HepG2 (cell line): ENCODE measurements around the gene NAPB. TPM values are rescaled to one million over a fixed set of nuclear protein-coding genes. Genes with fewer than 3 reads are reported as not detected.

Experiments used
- HNF1A ChIP-seq, 2 experiments: sonication (generic) in 1 of 2; formaldehyde crosslinking in 1 of 2; IDR thresholded peaks; 2 replicates each; pipeline versions ENCODE4 v1.4.0 to v1.6.1; 2016 to 2020; ENCODE audit warnings: borderline replicate concordance in 1 of 2, low read depth in 1 of 2, mild to moderate bottlenecking in 1 of 2, missing genetic modification reagents in 1 of 2
- HOXD1 ChIP-seq: sonication (generic); formaldehyde crosslinking; IDR thresholded peaks from 2 replicates; pipeline ENCODE4 v1.5.0; 2020; ENCODE audit warnings: missing genetic modification reagents
- MEIS1 ChIP-seq: sonication (generic); formaldehyde crosslinking; IDR thresholded peaks from 2 replicates; pipeline ENCODE4 v1.9.0; 2021; ENCODE audit warnings: mild to moderate bottlenecking, missing genetic modification reagents, moderate library complexity, borderline replicate concordance
- MLX ChIP-seq: IDR thresholded peaks from 2 replicates; pipeline ENCODE4 v1.6.1; 2016
- NR1H2 ChIP-seq: sonication (generic); formaldehyde crosslinking; IDR thresholded peaks from 2 replicates; pipeline ENCODE4 v1.8.1; 2022; ENCODE audit warnings: low read depth, missing genetic modification reagents, borderline replicate concordance
- PAXIP1 ChIP-seq: sonication (generic); formaldehyde crosslinking; conservative IDR thresholded peaks from 2 replicates; pipeline ENCODE4 v1.4.0; 2020; ENCODE audit warnings: mild to moderate bottlenecking, missing genetic modification reagents, moderate library complexity
- RFX5 ChIP-seq: IDR thresholded peaks from 2 replicates; pipeline ENCODE4 v1.6.1; 2011; ENCODE audit warnings: low read depth, low read length, improper control_type of control experiment
- TBX3 ChIP-seq: fragments of 450-650 bp; IDR thresholded peaks from 2 replicates; pipeline ENCODE4 v1.6.1; 2017; ENCODE audit warnings: antibody characterized with exemption, mild to moderate bottlenecking, inconsistent platforms, borderline replicate concordance
- ZBTB38 ChIP-seq: sonication (generic); formaldehyde crosslinking; IDR thresholded peaks from 2 replicates; pipeline ENCODE4 v1.5.1; 2020; ENCODE audit warnings: mild to moderate bottlenecking, missing genetic modification reagents
- ZNF230 ChIP-seq: sonication (generic); formaldehyde crosslinking; IDR thresholded peaks from 2 replicates; pipeline ENCODE4 v1.4.0; 2020; ENCODE audit warnings: mild to moderate bottlenecking, missing genetic modification reagents
- ZNF570 ChIP-seq: sonication (generic); formaldehyde crosslinking; IDR thresholded peaks from 2 replicates; pipeline ENCODE4 v1.4.0; 2020; ENCODE audit warnings: mild to moderate bottlenecking, missing genetic modification reagents, borderline replicate concordance
- polyA plus RNA-seq, 8 experiments: library from polyadenylated mRNA; depleted of rRNA in 3 of 8; stranded (reverse) in 7 of 8; unstranded in 1 of 8; fragments of >200 nt; fragmentation: Illumina TruSeq in 4 of 8; extraction: Trizol in 4 of 8; gene quantifications; 2 replicates each; pipeline versions ENCODE4 v1.2.1 to v1.2.3, GENCODE V29; 2011 to 2016; ENCODE audit warnings: low read depth in 4 of 8, missing spikeins in 1 of 8, mixed read lengths in 1 of 8; ENCODE audit not compliant: insufficient read depth in 1 of 8
- total RNA-seq, 5 experiments: library from RNA; depleted of rRNA; stranded (reverse); fragments of >200 nt; fragmentation: Illumina TruSeq; extraction: Trizol; gene quantifications; 2 replicates each; pipeline ENCODE4 v1.2.3, GENCODE V29; 2016; ENCODE audit warnings: low read depth in 1 of 5
- TF ChIP-seq, protein P1 (sequence below): sonication (generic); formaldehyde crosslinking; IDR thresholded peaks from 2 replicates; pipeline ENCODE4 v1.4.0; 2020; ENCODE audit warnings: mild to moderate bottlenecking, missing genetic modification reagents
- TF ChIP-seq, protein P2 (sequence below): sonication (generic); formaldehyde crosslinking; conservative IDR thresholded peaks from 2 replicates; pipeline ENCODE4 v1.8.0; 2022; ENCODE audit warnings: missing genetic modification reagents

Gene NAPB
- total and polyA plus RNA-seq, 2 of the 13 experiments (the other 11 are each of a cell fraction or from before 2014, with no cell fraction given): 15.2 to 16.1 TPM

GRCh38 chr20:23435626-23436539, 14.6 kb upstream of the NAPB start (continued):
- TF ChIP-seq, protein P1, sequence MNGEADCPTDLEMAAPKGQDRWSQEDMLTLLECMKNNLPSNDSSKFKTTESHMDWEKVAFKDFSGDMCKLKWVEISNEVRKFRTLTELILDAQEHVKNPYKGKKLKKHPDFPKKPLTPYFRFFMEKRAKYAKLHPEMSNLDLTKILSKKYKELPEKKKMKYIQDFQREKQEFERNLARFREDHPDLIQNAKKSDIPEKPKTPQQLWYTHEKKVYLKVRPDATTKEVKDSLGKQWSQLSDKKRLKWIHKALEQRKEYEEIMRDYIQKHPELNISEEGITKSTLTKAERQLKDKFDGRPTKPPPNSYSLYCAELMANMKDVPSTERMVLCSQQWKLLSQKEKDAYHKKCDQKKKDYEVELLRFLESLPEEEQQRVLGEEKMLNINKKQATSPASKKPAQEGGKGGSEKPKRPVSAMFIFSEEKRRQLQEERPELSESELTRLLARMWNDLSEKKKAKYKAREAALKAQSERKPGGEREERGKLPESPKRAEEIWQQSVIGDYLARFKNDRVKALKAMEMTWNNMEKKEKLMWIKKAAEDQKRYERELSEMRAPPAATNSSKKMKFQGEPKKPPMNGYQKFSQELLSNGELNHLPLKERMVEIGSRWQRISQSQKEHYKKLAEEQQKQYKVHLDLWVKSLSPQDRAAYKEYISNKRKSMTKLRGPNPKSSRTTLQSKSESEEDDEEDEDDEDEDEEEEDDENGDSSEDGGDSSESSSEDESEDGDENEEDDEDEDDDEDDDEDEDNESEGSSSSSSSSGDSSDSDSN: peak; percentile 74; the same call in 1 of the 2 replicates
- TF ChIP-seq NR1H2 (peak; percentile 17; the same call in 1 of the 2 replicates), TBX3 (no peak), MEIS1 (CRISPR knock-in tag) (0 out of 2 replicates have a peak, but pooled peaks have one; percentile 41), RFX5 (no peak), ZNF570 (CRISPR knock-in tag) (no peak), PAXIP1 (CRISPR knock-in tag) (peak; percentile 72), MLX (no peak), ZBTB38 (CRISPR knock-in tag) (peak; percentile 63; the same call in 1 of the 2 replicates), ZNF230 (CRISPR knock-in tag) (0 out of 2 replicates have a peak, but pooled peaks have one; percentile 26), HOXD1 (peak; percentile 70; the same call in 1 of the 2 replicates), HNF1A (IDR thresholded peaks at IDR 0.05; ENCODE audit: low read depth) (no peak), HNF1A (CRISPR knock-in tag; IDR thresholded peaks at IDR 0.05; ENCODE audit: borderline replicate concordance) (no peak)
- TF ChIP-seq, protein P2, sequence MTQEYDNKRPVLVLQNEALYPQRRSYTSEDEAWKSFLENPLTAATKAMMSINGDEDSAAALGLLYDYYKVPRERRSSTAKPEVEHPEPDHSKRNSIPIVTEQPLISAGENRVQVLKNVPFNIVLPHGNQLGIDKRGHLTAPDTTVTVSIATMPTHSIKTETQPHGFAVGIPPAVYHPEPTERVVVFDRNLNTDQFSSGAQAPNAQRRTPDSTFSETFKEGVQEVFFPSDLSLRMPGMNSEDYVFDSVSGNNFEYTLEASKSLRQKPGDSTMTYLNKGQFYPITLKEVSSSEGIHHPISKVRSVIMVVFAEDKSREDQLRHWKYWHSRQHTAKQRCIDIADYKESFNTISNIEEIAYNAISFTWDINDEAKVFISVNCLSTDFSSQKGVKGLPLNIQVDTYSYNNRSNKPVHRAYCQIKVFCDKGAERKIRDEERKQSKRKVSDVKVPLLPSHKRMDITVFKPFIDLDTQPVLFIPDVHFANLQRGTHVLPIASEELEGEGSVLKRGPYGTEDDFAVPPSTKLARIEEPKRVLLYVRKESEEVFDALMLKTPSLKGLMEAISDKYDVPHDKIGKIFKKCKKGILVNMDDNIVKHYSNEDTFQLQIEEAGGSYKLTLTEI (CRISPR knock-in tag): no peak
